GM21515 (cell line): ENCODE data around the gene SDHA.

ENCODE experiments used
- ATAC-seq: cut with Tn5 transposase; IDR thresholded peaks from one replicate; pipeline ENCODE4 v1.9.1; 2021; ENCODE audit not compliant: unreplicated experiment

Gene SDHA

GRCh38 chr5:217494-218456 lies at the start of gene SDHA, which contains the start of gene CCDC127:
Gene SDHA, plus strand, starts transcription at chr5:218320. Its CDS starts 36 bp downstream, at chr5:218356.
Gene CCDC127, minus strand, starts transcription at chr5:218153. Its CDS starts 1,304 bp downstream, at chr5:216849.
- ATAC-seq = peak; percentile 72

- no peak for ATAC-seq
Observed at GRCh38 chr5:169071-169727, 48.9 kb upstream of the SDHA start.

GRCh38 chr5:169728-170094 lies 48.4 kb upstream of the SDHA start:
- no peak for ATAC-seq

- ATAC-seq = no peak
Observed at GRCh38 chr5:170971-171800, 46.9 kb upstream of the SDHA start.

GRCh38 chr5:171801-172331 lies 46.3 kb upstream of the SDHA start:
- ATAC-seq = no peak

- ATAC-seq = no peak
Observed at GRCh38 chr5:172421-172820, 45.7 kb upstream of the SDHA start.

GRCh38 chr5:172841-173251 lies 45.3 kb upstream of the SDHA start:
- no peak for ATAC-seq

GRCh38 chr5:173392-174290 lies 44.5 kb upstream of the SDHA start:
- ATAC-seq = no peak

- ATAC-seq = no peak
Observed at GRCh38 chr5:174291-174600, 43.9 kb upstream of the SDHA start.

GRCh38 chr5:174876-175465 lies 43.1 kb upstream of the SDHA start:
- ATAC-seq = no peak

GRCh38 chr5:176296-176823 lies 41.8 kb upstream of the SDHA start:
- ATAC-seq = no peak

GRCh38 chr5:178110-178509 lies 40.0 kb upstream of the SDHA start:
- ATAC-seq = no peak

GRCh38 chr5:179401-179800 lies 38.7 kb upstream of the SDHA start:
- ATAC-seq = no peak

- ATAC-seq = no peak
Observed at GRCh38 chr5:180286-180918, 37.7 kb upstream of the SDHA start.

GRCh38 chr5:181160-181559 lies 37.0 kb upstream of the SDHA start:
- no peak for ATAC-seq

GRCh38 chr5:181566-181965 lies 36.6 kb upstream of the SDHA start:
- ATAC-seq = no peak

- no peak for ATAC-seq
Observed at GRCh38 chr5:182126-182525, 36.0 kb upstream of the SDHA start.

- no peak for ATAC-seq
Observed at GRCh38 chr5:184471-184870, 33.6 kb upstream of the SDHA start.
